Lung microvascular endothelial cell (primary cell): ENCODE measurements around the gene AFAP1L1. TPM values are rescaled to one million over a fixed set of nuclear protein-coding genes. Genes with fewer than 3 reads are reported as not detected.
A peak's percentile ranks its signal among the peaks of the same experiment; 100 is the strongest.
"Not testable (repeated sequence)": the region's sequence is repeated elsewhere in the genome, so short reads cannot be mapped to it uniquely, and the experiment has no call there.

Experiments
- DNase-seq, 2 donors: peaks; one replicate each; pipeline versions ENCODE4 v3.0.0 to v3.0.0-alpha.2; 2010; ENCODE audit warnings: low read depth in 2 of 2
- total RNA-seq: library from RNA; depleted of rRNA; stranded (reverse); fragments of >200 nt; gene quantifications from 2 replicates; pipeline ENCODE4 v1.2.1, GENCODE V29; 2014

AFAP1L1 gene
- total RNA-seq, 1 donor from 2014 or later, result 219 TPM

DNA sequence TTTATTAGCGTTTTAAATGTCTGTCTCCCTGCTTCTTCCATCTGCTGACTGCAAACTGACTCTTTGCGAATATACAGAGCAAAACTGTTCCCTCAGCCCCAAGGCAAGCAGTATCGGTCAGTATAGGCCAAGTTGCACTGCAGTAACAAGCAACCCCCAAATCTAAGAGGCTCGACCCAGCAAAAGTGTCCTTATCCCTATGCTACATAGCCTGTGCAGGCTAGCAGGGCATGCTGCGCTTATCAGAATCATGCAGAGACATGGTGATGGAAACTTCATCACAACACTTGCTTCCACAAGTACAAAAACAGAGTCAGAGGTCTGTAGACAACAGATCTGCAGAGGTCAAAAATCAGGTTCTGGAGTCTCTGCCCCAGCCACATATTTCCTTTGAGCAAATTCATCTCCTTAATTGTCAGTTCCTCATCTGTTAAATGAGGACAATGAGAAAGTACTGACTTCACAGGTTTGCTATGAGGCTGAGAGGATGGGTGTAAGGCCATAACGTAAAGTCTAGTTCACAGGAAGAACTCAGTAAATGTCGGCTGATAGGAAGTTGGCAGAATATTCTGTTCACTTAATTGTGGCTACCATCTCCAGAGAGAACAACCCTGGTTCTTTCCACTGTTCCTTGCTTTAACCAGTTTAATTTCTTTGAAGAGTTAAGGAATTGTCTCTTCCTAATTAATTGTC is 117.0 kb downstream of the AFAP1L1 start:
- DNase-seq, result peak in 1 of 2 donors; percentile 61

DNA sequence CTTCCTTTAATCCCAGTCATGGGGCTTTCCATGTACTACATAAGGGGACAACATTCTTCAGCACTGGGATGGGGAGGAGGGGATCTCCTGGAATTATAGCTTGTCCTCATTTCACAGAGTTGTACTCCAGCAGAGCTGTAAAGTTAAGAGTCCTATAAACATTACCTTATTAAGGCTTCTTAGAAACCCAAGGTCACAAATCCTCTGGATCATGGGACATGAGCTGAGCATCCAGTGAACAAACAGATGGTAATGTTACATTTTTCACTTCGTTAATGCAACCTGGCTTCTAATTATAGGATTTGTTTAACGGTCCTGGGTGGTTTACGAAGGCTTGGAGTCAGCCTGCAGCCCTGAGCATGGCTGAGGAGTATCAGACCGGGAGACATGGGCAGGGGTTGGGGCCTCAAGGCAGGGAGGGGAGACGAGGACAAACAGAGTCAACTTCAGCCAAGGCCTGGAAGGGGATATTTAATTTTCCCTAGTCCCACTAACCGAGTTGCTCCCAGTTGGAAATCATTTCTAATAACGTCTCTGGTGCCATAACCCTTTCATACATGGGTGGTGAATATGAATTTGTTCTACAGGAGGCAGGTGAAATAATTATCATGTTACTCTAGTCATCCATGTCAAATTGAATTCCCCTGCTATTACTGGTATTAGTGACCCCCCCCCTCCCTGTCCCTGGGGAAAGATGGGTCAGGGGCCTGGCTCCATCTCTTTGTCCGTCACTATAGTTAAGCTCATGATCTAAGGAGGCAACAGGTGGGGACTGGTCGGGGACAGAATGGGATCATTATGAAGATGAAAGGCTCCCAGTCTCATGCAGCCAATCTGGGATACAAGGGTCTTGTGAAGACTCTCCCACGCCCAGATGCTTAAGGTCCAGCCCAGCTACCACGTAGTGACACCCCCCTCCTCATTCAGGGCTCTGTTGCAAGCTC is 118.2 kb downstream of the AFAP1L1 start:
- DNase-seq, result no peak

DNA sequence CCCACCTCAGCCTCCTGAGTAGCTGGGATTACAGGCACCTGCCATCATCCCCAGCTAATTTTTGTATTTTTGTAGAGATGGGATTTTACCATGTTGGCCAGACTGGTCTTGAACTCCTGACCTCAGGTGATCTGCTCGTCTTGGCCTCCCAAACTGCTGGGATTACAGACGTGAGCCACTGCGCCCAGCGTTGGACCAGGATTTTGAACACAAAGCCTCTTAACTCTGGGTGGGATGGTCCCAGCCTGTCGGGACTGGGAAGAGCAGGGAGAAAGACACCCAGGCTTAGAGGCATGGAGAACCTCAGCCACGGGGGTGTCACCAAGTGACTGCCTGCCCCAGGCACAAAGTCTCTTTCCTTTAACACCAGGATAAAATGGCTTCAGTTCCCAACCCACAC is 119.4 kb downstream of the AFAP1L1 start:
- not testable (repeated sequence) for DNase-seq

Other genes with a start within 250 kb of the AFAP1L1 start
- gene SH3TC2, start 208.8 kb upstream of the AFAP1L1 start, total RNA-seq, result 4.0 and 15.0 TPM in 2 replicates
- 19.4 and 20.0 TPM in 2 replicates for gene ABLIM3, start 130.4 kb upstream of the AFAP1L1 start, total RNA-seq
- gene GRPEL2, start 73.6 kb downstream of the AFAP1L1 start, total RNA-seq, result 39.7 and 128 TPM in 2 replicates
- 9.8 and 13.3 TPM in 2 replicates for gene PCYOX1L, start 86.2 kb downstream of the AFAP1L1 start, total RNA-seq
- gene IL17B, start 107.4 kb downstream of the AFAP1L1 start, total RNA-seq, result not detected in 2 replicates